ENCODE data around the gene MTCL3.

The MTCL3 gene

DNA sequence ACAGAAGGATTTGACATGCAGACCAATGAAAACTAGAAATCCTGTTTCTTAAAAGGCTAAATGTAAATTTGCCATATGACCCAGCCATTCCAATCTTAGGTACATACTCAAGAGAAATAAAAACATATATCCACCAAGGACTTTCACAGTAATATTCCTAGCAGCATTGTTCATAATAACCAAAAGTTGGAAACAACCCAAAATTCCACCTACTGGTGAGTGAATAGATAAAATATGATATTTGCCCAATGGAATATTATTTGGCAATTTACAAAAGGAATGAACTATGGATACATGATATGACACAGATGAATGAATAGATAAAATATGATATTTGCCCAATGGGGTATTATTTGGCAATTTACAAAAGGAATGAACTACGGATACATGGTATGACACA, 22.7 kb downstream of the MTCL3 start:
- TF ChIP-seq MAFK (IDR thresholded peaks at IDR 0.05; ENCODE audit: partially characterized antibody) (no peak), MYC (IDR thresholded peaks at IDR 0.05; ENCODE audit: borderline replicate concordance, low read length) (no peak), ESRRA (IDR thresholded peaks at IDR 0.05; ENCODE audit: borderline replicate concordance, low read length) (no peak), EHMT2 (IDR thresholded peaks at IDR 0.05; ENCODE audit: low read depth) (no peak), KDM1A (IDR thresholded peaks at IDR 0.05; ENCODE audit: low read depth) (no peak), EHF (CRISPR knock-in tag; IDR thresholded peaks at IDR 0.05) (no peak), CEBPB (IDR thresholded peaks at IDR 0.05) (no peak), NR3C1 (IDR thresholded peaks at IDR 0.05) (no peak), NPAS2 (CRISPR knock-in tag; IDR thresholded peaks at IDR 0.05; ENCODE audit: borderline replicate concordance) (no peak), ZFP36 (IDR thresholded peaks at IDR 0.05; ENCODE audit: borderline replicate concordance, partially characterized antibody) (no peak), CBX2 (IDR thresholded peaks at IDR 0.05; ENCODE audit: borderline replicate concordance, low read depth) (no peak), CBX8 (IDR thresholded peaks at IDR 0.05) (no peak), RNF2 (IDR thresholded peaks at IDR 0.05; ENCODE audit: borderline replicate concordance, low read depth) (no peak), TFCP2L1 (CRISPR knock-in tag; IDR thresholded peaks at IDR 0.05) (no peak), ZC3H11A (IDR thresholded peaks at IDR 0.05) (no peak), SREBF2 (IDR thresholded peaks at IDR 0.05) (no peak), EP300 (IDR thresholded peaks at IDR 0.05) (no peak)
- TF ChIP-seq, protein P1, sequence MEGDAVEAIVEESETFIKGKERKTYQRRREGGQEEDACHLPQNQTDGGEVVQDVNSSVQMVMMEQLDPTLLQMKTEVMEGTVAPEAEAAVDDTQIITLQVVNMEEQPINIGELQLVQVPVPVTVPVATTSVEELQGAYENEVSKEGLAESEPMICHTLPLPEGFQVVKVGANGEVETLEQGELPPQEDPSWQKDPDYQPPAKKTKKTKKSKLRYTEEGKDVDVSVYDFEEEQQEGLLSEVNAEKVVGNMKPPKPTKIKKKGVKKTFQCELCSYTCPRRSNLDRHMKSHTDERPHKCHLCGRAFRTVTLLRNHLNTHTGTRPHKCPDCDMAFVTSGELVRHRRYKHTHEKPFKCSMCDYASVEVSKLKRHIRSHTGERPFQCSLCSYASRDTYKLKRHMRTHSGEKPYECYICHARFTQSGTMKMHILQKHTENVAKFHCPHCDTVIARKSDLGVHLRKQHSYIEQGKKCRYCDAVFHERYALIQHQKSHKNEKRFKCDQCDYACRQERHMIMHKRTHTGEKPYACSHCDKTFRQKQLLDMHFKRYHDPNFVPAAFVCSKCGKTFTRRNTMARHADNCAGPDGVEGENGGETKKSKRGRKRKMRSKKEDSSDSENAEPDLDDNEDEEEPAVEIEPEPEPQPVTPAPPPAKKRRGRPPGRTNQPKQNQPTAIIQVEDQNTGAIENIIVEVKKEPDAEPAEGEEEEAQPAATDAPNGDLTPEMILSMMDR (IDR thresholded peaks at IDR 0.05) = no peak
- TF ChIP-seq, protein P2, sequence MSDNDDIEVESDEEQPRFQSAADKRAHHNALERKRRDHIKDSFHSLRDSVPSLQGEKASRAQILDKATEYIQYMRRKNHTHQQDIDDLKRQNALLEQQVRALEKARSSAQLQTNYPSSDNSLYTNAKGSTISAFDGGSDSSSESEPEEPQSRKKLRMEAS (IDR thresholded peaks at IDR 0.05) = no peak
- TF ChIP-seq, protein P3, sequence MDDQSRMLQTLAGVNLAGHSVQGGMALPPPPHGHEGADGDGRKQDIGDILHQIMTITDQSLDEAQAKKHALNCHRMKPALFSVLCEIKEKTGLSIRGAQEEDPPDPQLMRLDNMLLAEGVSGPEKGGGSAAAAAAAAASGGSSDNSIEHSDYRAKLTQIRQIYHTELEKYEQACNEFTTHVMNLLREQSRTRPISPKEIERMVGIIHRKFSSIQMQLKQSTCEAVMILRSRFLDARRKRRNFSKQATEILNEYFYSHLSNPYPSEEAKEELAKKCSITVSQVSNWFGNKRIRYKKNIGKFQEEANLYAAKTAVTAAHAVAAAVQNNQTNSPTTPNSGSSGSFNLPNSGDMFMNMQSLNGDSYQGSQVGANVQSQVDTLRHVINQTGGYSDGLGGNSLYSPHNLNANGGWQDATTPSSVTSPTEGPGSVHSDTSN (IDR thresholded peaks at IDR 0.05) = no peak
- Histone ChIP-seq H3K27ac (no peak overlapping the region), H3K9me3 (no peaks in the 10 kb centered on the region), H3K4me2 (no peak overlapping the region), H3K4me1 (no peaks in the 10 kb centered on the region), H3K4me3 (no peak overlapping the region)
- DNase-seq (ENCODE audit: low read depth in 1 of 2, low spot score in 1 of 2) = no peak
- WGBS (ENCODE audit: missing lambda C conversion rate) = 78% methylated on average over 1 of the region's 1 CpG
- POLR2A ChIA-PET = no interaction called here
- CTCF ChIA-PET = interaction anchor here (0.8 to 1.0 kb wide), 2 partner anchors 11 to 193 kb away, joined by 3 to 4 read pairs; no protein-coding TSS in a partner anchor
- no peak for ATAC-seq
- no peak for FAIRE-seq

DNA sequence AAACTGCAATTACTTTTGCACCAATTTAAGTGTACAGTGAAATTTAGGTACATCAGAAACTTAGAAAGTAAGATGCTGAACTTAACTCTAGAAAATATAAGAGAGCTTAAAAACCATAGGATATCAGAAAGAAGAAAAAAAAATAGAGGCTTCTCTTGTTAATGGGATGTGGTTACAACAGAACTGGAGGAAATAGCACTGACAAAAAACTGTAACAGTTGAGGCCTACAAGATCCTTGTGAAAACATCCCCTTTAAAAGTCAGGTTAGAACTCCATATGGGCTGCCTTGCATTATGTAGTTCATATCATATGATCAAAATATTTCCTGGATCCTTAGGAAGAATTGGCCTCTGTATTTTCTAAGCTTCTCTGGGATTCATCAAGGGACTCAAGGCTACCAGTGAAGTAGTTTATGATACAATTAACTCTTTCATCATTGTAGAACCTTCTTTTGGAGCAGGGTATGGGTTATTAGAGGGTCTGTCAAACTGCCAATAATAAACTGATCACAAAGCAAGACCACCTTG, 24.8 kb downstream of the MTCL3 start:
- TF ChIP-seq HOXA7 (CRISPR knock-in tag; IDR thresholded peaks at IDR 0.05) (no peak), FOXS1 (CRISPR knock-in tag; IDR thresholded peaks at IDR 0.05) (no peak), RCOR1 (IDR thresholded peaks at IDR 0.05; ENCODE audit: low read depth, low read length) (no peak), MAZ (IDR thresholded peaks at IDR 0.05; ENCODE audit: borderline replicate concordance, low read depth, low read length) (no peak)
- TF ChIP-seq, protein P4, sequence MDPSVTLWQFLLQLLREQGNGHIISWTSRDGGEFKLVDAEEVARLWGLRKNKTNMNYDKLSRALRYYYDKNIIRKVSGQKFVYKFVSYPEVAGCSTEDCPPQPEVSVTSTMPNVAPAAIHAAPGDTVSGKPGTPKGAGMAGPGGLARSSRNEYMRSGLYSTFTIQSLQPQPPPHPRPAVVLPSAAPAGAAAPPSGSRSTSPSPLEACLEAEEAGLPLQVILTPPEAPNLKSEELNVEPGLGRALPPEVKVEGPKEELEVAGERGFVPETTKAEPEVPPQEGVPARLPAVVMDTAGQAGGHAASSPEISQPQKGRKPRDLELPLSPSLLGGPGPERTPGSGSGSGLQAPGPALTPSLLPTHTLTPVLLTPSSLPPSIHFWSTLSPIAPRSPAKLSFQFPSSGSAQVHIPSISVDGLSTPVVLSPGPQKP (IDR thresholded peaks at IDR 0.05; ENCODE audit: low read depth, low read length) = no peak
- TF ChIP-seq, protein P5, sequence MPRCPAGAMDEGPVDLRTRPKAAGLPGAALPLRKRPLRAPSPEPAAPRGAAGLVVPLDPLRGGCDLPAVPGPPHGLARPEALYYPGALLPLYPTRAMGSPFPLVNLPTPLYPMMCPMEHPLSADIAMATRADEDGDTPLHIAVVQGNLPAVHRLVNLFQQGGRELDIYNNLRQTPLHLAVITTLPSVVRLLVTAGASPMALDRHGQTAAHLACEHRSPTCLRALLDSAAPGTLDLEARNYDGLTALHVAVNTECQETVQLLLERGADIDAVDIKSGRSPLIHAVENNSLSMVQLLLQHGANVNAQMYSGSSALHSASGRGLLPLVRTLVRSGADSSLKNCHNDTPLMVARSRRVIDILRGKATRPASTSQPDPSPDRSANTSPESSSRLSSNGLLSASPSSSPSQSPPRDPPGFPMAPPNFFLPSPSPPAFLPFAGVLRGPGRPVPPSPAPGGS (IDR thresholded peaks at IDR 0.05) = no peak
- ChIA-PET CTCF (interaction anchor here (3.2 kb wide), 1 partner anchor 22 kb away, joined by 10 read pairs; no protein-coding TSS in a partner anchor), POLR2A (no interaction called here)
- DNase-seq (ENCODE audit: low read depth in 1 of 2, low spot score in 1 of 2) (no peak), ATAC-seq (no peak), FAIRE-seq (no peak)
- no peak overlapping the region for H3K27ac ChIP-seq
- H3K4me1 ChIP-seq = no peaks in the 10 kb centered on the region
- no peaks in the 10 kb centered on the region for H3K9me3 ChIP-seq
- no peak overlapping the region for H3K4me2 ChIP-seq
- H3K4me3 ChIP-seq = no peak overlapping the region
